H9 (cell line): ENCODE data around the gene ZNF200. TPM values are rescaled to one million over a fixed set of nuclear protein-coding genes. Genes with fewer than 3 reads are reported as not detected.

Experiments
- DNase-seq: peaks from one replicate; pipeline ENCODE4 v3.0.0-alpha.2; 2017
- H2AFZ ChIP-seq: one replicate; pipeline ENCODE4 v1.6.1; 2013; ENCODE audit warnings: mild to moderate bottlenecking, low read length, control low read depth, moderate library complexity
- H2AK5ac ChIP-seq: 2 replicates; pipeline ENCODE4 v1.6.1; 2013; ENCODE audit warnings: low read length, control low read depth, mixed read lengths; ENCODE audit not compliant: insufficient read length
- H2BK120ac ChIP-seq: one replicate; pipeline ENCODE4 v1.6.1; 2013; ENCODE audit warnings: low read depth, mild to moderate bottlenecking, low read length, control low read depth, inconsistent platforms; ENCODE audit not compliant: poor library complexity, severe bottlenecking
- H2BK12ac ChIP-seq: 2 replicates; pipeline ENCODE4 v1.6.1; 2013; ENCODE audit warnings: low read length, control low read depth, mixed read lengths, low read depth; ENCODE audit not compliant: insufficient read length
- H2BK15ac ChIP-seq: 2 replicates; pipeline ENCODE4 v1.6.1; 2013; ENCODE audit warnings: low read depth, low read length, control low read depth
- H2BK20ac ChIP-seq: one replicate; pipeline ENCODE4 v1.6.1; 2013; ENCODE audit warnings: low read depth, mild to moderate bottlenecking, low read length, control low read depth, inconsistent platforms; ENCODE audit not compliant: poor library complexity, severe bottlenecking
- H2BK5ac ChIP-seq: 2 replicates; pipeline ENCODE4 v1.6.1; 2013; ENCODE audit warnings: low read length, control low read depth, mixed read lengths; ENCODE audit not compliant: insufficient read length
- H3K14ac ChIP-seq: 2 replicates; pipeline ENCODE4 v1.6.1; 2013; ENCODE audit warnings: low read length, control low read depth; ENCODE audit not compliant: insufficient read depth
- H3K18ac ChIP-seq: 2 replicates; pipeline ENCODE4 v1.6.1; 2013; ENCODE audit warnings: low read depth, mild to moderate bottlenecking, mixed read lengths, low read length, control low read depth; ENCODE audit not compliant: insufficient read length
- H3K23ac ChIP-seq: 2 replicates; pipeline ENCODE4 v1.6.1; 2013; ENCODE audit warnings: low read length, control low read depth, mixed read lengths, low read depth; ENCODE audit not compliant: insufficient read length
- H3K23me2 ChIP-seq: 2 replicates; pipeline ENCODE4 v1.6.1; 2013; ENCODE audit warnings: low read depth, mild to moderate bottlenecking, mixed read lengths, low read length, control low read depth; ENCODE audit not compliant: insufficient read length, poor library complexity, severe bottlenecking
- H3K27ac ChIP-seq: 2 replicates; pipeline ENCODE4 v1.5.1; 2013; ENCODE audit warnings: low read length, control low read depth, mixed read lengths, low read depth; ENCODE audit not compliant: insufficient read length
- H3K27me3 ChIP-seq: 2 replicates; pipeline ENCODE4 v1.6.1; 2013; ENCODE audit warnings: low read length, control low read depth, inconsistent platforms; ENCODE audit not compliant: insufficient read depth
- H3K4ac ChIP-seq: 2 replicates; pipeline ENCODE4 v1.6.1; 2013; ENCODE audit warnings: low read depth, mild to moderate bottlenecking, control low read depth, inconsistent platforms, low read length, moderate library complexity
- H3K4me1 ChIP-seq: 2 replicates; pipeline ENCODE4 v1.6.1; 2013; ENCODE audit warnings: low read length, control low read depth, inconsistent platforms; ENCODE audit not compliant: insufficient read depth
- H3K4me2 ChIP-seq: 2 replicates; pipeline ENCODE4 v1.6.1; 2013; ENCODE audit warnings: low read length, control low read depth, mixed read lengths; ENCODE audit not compliant: insufficient read length, insufficient read depth
- H3K56ac ChIP-seq: 2 replicates; pipeline ENCODE4 v1.6.1; 2013; ENCODE audit warnings: low read depth, mild to moderate bottlenecking, mixed read lengths, low read length, control low read depth; ENCODE audit not compliant: insufficient read length
- H3K79me1 ChIP-seq: 2 replicates; pipeline ENCODE4 v1.6.1; 2013; ENCODE audit warnings: low read depth, mild to moderate bottlenecking, moderate library complexity, low read length, control low read depth, inconsistent platforms; ENCODE audit not compliant: insufficient read depth, poor library complexity, severe bottlenecking
- H3K79me2 ChIP-seq: 2 replicates; pipeline ENCODE4 v1.6.1; 2013; ENCODE audit warnings: low read length, control low read depth, inconsistent platforms; ENCODE audit not compliant: insufficient read depth
- H3K9ac ChIP-seq: 2 replicates; pipeline ENCODE4 v1.6.1; 2013; ENCODE audit warnings: low read length, control low read depth, mixed read lengths; ENCODE audit not compliant: insufficient read length; ENCODE audit errors: extremely low read depth
- H3K9me3 ChIP-seq: one replicate; pipeline ENCODE4 v1.6.1; 2013; ENCODE audit warnings: low read depth, low read length, inconsistent platforms; ENCODE audit not compliant: control insufficient read depth
- H3T11ph ChIP-seq: one replicate; pipeline ENCODE4 v1.6.1; 2013; ENCODE audit warnings: mild to moderate bottlenecking, low read length, control low read depth, inconsistent platforms
- H4K20me1 ChIP-seq: one replicate; pipeline ENCODE4 v1.6.1; 2013; ENCODE audit not compliant: control insufficient read depth, insufficient read length, insufficient read depth
- H4K5ac ChIP-seq: 2 replicates; pipeline ENCODE4 v1.6.1; 2013; ENCODE audit warnings: low read depth, mild to moderate bottlenecking, mixed read lengths, low read length, control low read depth; ENCODE audit not compliant: insufficient read length
- H4K8ac ChIP-seq: replicated peaks from 2 replicates; pipeline ENCODE4 v1.6.1; 2013; ENCODE audit warnings: low read length, control low read depth, mixed read lengths, low read depth; ENCODE audit not compliant: insufficient read length
- H4K91ac ChIP-seq: 2 replicates; pipeline ENCODE4 v1.6.1; 2013; ENCODE audit warnings: low read depth, mild to moderate bottlenecking, moderate library complexity, mixed read lengths, low read length, control low read depth; ENCODE audit not compliant: insufficient read length
- H3K27ac Mint-ChIP-seq, 3 experiments: 2 replicates in 2 of 3; 3 replicates in 1 of 3; pipeline ENCODE4 v1.8.0; 2020 to 2021; ENCODE audit warnings: mixed read lengths in 3 of 3, mild to moderate bottlenecking in 1 of 3, moderate library complexity in 1 of 3
- H3K27me3 Mint-ChIP-seq: 2 replicates; pipeline ENCODE4 v1.8.0; 2021; ENCODE audit warnings: low read depth, mild to moderate bottlenecking, moderate library complexity, mixed read lengths
- H3K36me3 Mint-ChIP-seq, 3 experiments: 2 replicates in 2 of 3; 3 replicates in 1 of 3; pipeline ENCODE4 v1.8.0; 2020 to 2021; ENCODE audit warnings: low read depth in 3 of 3, mixed read lengths in 3 of 3; ENCODE audit not compliant: insufficient read depth in 1 of 3
- H3K4me1 Mint-ChIP-seq, 2 experiments: 2 replicates each; pipeline ENCODE4 v1.8.0; 2020; ENCODE audit warnings: mixed read lengths in 2 of 2
- H3K4me3 Mint-ChIP-seq, 2 experiments: 2 replicates in 1 of 2; 3 replicates in 1 of 2; pipeline ENCODE4 v1.8.0; 2020 to 2021; ENCODE audit warnings: mild to moderate bottlenecking in 2 of 2, mixed read lengths in 2 of 2, moderate library complexity in 1 of 2
- H3K9me3 Mint-ChIP-seq, 2 experiments: 2 replicates in 1 of 2; 3 replicates in 1 of 2; pipeline ENCODE4 v1.8.0; 2020; ENCODE audit warnings: mild to moderate bottlenecking in 2 of 2, mixed read lengths in 2 of 2, moderate library complexity in 1 of 2
- CTCF ChIP-seq: fragments of 200-600 bp; sonication (generic); conservative IDR thresholded peaks from 3 replicates; pipeline ENCODE4 v1.8.0; 2021; ENCODE audit warnings: antibody characterized with exemption, mild to moderate bottlenecking
- WGBS: extraction: QIAGEN DNeasy Blood & Tissue Kit; methylation state at CpG from one replicate; pipeline ENCODE4 v1.1.7; 2013; ENCODE audit warnings: missing lambda C conversion rate, low lambda C conversion rate, mixed read lengths; ENCODE audit not compliant: insufficient read length; ENCODE audit errors: extremely low coverage; 5-methylcytosine and 5-hydroxymethylcytosine counted together
- total RNA-seq: library from RNA; stranded (reverse); gene quantifications from 2 replicates; pipeline ENCODE4 v1.2.1, GENCODE V29; 2021

ZNF200 gene
- total RNA-seq, 1 experiment from 2014 or later, result 14.9 TPM

- H2BK12ac ChIP-seq, result no peak overlapping the region
- WGBS, result no CpG with 5 or more reads among the region's 10 CpGs
- H3K9me3 ChIP-seq, result peaks cover 41% of the 10 kb centered on the region
These were observed 10.9 kb downstream of the ZNF200 start for GRCh38 chr16:3223913-3224515.

More at GRCh38 chr16:3223913-3224515, 10.9 kb downstream of the ZNF200 start:
- Histone ChIP-seq H3K4me1 (no peaks in the 10 kb centered on the region), H3K23ac (no peak overlapping the region), H3K56ac (no peak overlapping the region), H4K8ac (no peak overlapping the region), H3K4ac (no peak overlapping the region), H2AFZ (no peak overlapping the region), H3K27me3 (no peaks in the 10 kb centered on the region), H2BK5ac (no peak overlapping the region), H2BK20ac (no peak overlapping the region), H3K23me2 (no peaks in the 10 kb centered on the region), H3K14ac (no peak overlapping the region), H2BK120ac (no peak overlapping the region), H2AK5ac (no peak overlapping the region), H3K27ac (no peak overlapping the region), H4K91ac (no peak overlapping the region), H3K79me2 (no peaks in the 10 kb centered on the region), H3K79me1 (no peaks in the 10 kb centered on the region), H4K5ac (no peak overlapping the region), H2BK15ac (no peak overlapping the region), H3K4me2 (no peak overlapping the region), H3T11ph (no peak overlapping the region), H4K20me1 (no peaks in the 10 kb centered on the region), H3K18ac (no peak overlapping the region), H3K9ac (no peak overlapping the region)
- no peak for DNase-seq
- TF ChIP-seq CTCF, result no peak
- Mint-ChIP-seq H3K4me1 (no peaks in the 10 kb centered on the region), H3K36me3 (peaks cover 63 to 76% (median 75%) of the 10 kb centered on the region in 3 experiments), H3K4me3 (no peak overlapping the region), H3K27me3 (no peaks in the 10 kb centered on the region), H3K9me3 (peaks cover 79 to 82% of the 10 kb centered on the region in 2 experiments), H3K27ac (no peak overlapping the region)
